Transverse colon (tissue), 3 donors: ENCODE results near the gene PIGN.

ENCODE experiments used
- CTCF ChIP-seq, 5 experiments: fragments of 200-600 bp in 3 of 5; fragments of 450-650 bp in 2 of 5; sonication (generic) in 3 of 5; IDR thresholded peaks; 1 replicate in 2 of 5; 2 replicates in 3 of 5; pipeline ENCODE4 v1.5.1; 2016 to 2017; ENCODE audit warnings: antibody characterized with exemption in 5 of 5, inconsistent platforms in 3 of 5, mild to moderate bottlenecking in 2 of 5, moderate library complexity in 1 of 5
- EP300 ChIP-seq: sonication (generic); formaldehyde crosslinking; IDR thresholded peaks from one replicate; pipeline ENCODE4 v1.6.1; 2017; ENCODE audit warnings: antibody characterized with exemption, low read depth
- POLR2A ChIP-seq: fragments of 450-650 bp; IDR thresholded peaks from one replicate; pipeline ENCODE4 v1.6.1; 2016; ENCODE audit warnings: antibody characterized with exemption, mild to moderate bottlenecking, moderate library complexity

DNA sequence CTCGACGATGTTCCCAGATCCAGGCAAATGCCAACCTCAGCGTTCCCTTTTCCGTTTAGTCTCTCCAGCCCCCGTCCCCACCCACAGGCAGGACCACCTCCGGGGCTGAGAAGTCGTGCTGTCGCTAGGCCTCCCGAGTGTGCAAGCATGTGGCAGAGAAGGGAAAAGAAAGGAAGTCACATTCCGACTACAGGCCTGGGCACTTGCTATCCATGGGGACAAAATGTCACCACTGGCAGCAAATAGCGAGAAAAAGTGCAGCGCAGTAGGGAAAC is 420 bp downstream of the PIGN start:
- TF ChIP-seq EP300 (no peak), CTCF (IDR thresholded peaks at IDR 0.05) (no peak), POLR2A (no peak)
